GM19023 (cell line): ENCODE measurements around the gene ANO3.

Source experiments
- ATAC-seq: cut with Tn5 transposase; IDR thresholded peaks from one replicate; pipeline ENCODE4 v1.9.1; 2021; ENCODE audit warnings: mild to moderate bottlenecking, moderate library complexity; ENCODE audit not compliant: unreplicated experiment

ANO3 gene

GRCh38 chr11:26700574-26701235 lies 368.8 kb downstream of the ANO3 start:
- no peak for ATAC-seq

GRCh38 chr11:26702406-26702805 lies 370.5 kb downstream of the ANO3 start:
- ATAC-seq = no peak

- ATAC-seq = no peak
Measured at GRCh38 chr11:26703411-26704191, 371.7 kb downstream of the ANO3 start.

GRCh38 chr11:26704249-26704648 lies 372.3 kb downstream of the ANO3 start:
- ATAC-seq = no peak

- no peak for ATAC-seq
Measured at GRCh38 chr11:26706181-26706580, 374.3 kb downstream of the ANO3 start.

- ATAC-seq = no peak
Measured at GRCh38 chr11:26708736-26709456, 377.0 kb downstream of the ANO3 start.

GRCh38 chr11:26710489-26710888 lies 378.6 kb downstream of the ANO3 start:
- ATAC-seq = no peak

- no peak for ATAC-seq
Measured at GRCh38 chr11:26712497-26712896, 380.6 kb downstream of the ANO3 start.
